Activated gamma-delta T cell treated with anti-CD3 and anti-CD28 coated beads, Interleukin-2, amount 50 U/mL, for 16 hours (primary cell): ENCODE measurements around the gene CACNA1D.
"Not testable (repeated sequence)": the region's sequence is repeated elsewhere in the genome, so short reads cannot be mapped to it uniquely, and the experiment has no call there.

Experiments
- DNase-seq: peaks from one replicate; pipeline ENCODE4 v3.0.0-alpha.2; 2020; ENCODE audit warnings: low read depth

The CACNA1D gene

DNA sequence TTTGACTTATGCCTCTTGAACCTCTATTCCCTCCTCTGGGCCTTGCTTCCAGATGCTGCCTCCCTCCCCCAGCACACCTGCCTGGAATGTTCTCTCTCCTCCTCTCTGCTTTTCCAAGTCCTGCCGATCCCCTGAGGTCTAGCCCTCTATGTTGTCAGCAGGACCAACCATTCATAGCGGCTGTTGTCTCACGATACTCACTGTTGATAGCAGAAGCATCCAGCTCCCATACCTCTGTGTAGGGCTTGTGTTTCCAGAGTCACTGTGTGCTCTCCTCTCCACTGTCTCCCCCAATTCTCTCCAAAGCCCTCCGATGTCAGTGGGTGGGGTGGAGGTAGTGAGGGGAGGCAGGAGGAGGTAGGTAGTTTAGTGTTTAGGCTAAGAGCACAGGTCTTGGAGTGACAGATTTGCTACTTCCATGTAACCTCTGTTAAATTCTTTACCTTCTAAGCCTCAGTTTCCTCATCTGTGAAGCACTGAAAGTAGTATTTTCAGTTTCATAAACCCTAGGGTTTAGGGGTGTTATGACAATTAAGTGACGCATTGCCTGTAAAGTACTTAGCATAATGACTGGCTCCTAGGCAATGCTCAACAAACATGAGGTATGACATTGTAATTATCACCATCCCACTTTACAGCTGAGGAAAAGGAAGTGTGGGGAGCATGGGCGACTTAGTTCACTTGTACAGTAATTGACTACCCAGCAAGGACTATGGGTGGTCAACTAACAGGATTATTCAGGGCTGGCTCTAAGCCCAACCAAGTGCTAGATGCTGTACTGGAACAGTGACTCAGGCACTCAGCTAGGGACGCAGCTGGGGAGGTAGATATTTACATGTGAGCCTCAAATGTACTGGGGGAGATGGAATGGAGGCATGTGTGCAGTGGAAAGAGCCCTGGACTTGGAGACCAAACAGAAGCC lies 122.8 kb downstream of the CACNA1D start:
- DNase-seq, result no peak

DNA sequence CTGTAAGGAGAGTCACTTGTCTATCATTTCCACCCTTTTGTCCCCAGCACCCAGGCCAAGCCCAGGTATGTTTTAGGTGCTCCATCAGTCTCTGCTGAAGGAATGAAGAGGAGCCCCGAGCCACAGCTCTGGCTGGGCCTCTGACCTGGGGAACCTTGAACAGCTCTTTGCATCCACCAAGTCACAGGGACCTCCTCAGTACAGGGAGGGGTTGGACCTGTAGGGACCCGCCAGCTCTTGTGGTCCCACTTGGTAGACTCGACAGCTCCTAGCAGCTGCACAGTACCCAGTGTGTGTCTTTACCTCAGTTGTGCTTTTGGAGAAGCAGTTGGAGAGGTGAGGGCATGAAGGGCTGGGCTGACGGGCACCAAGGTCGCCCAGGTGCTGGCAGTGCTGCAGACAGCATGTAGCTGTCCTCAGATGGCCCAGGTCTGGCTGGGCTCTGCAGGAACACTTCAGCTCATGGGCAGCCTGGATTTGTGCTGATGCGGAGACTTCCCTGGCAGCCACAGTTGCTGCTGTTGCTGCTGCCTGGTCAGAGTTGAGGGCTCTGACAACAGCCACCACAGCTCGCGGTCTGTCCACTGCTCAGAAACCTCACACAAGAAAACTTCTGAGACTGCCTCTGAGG lies 123.6 kb downstream of the CACNA1D start:
- DNase-seq, result no peak

DNA sequence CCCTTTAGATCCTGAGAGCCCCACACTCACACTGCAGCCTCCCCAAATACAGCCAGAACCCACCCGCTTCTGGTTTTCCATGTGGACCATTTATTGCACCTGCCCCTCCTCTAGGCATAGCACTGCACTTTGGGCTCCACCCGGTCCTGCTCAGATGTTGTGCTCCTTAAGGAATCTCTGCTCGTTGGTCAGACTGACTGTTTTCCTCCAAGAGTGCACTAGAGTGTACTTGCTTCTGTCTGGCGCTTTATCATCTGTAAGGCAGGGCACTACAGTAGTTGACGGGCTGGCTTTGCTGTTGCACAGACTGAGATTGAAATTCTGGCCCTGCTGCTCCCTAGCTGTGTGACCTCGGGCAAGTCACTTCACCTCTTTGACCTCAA lies 124.1 kb downstream of the CACNA1D start:
- DNase-seq, result no peak

- no peak for DNase-seq
Observed at GRCh38 chr3:53618936-53619335, 124.5 kb downstream of the CACNA1D start.

DNA sequence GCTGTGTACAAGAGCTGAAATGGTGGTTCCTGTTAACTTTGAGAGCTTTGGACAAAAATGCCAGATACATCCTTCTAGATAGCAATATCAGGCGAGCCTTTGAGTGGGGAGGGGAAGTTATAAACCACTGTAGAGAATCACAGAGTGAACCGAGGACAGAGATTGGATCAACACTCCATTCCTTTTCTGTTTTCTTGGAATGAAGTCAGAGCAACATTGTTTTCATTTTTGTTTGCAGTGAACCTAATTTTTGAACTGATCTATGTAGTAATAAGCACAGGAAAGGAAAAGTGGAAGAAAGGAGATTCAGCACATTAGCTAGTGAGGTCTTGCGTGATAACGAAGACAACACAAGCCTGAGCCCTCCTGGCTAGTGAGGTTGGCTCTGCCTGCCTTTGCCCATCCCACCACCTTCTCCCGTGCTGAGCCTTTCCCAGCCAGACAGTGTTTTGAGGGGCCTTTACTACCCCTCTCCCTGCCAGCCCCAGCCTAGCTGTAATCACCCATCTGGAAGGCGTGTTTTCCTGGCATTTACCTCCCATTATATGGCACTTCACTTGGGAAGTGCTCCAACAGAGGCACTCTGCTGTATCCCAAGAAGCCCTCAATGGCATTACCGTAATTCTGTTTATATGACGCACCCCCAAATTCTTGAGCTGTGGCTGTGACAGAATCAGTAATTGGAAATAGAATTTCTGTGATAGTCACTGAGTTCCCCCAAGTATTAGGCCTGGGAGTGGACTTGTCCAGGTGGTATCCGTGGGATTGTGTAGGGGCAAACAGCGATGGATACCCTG lies 129.8 kb downstream of the CACNA1D start:
- no peak for DNase-seq

- no peak for DNase-seq
Observed at GRCh38 chr3:53626876-53627275, 132.5 kb downstream of the CACNA1D start.

DNA sequence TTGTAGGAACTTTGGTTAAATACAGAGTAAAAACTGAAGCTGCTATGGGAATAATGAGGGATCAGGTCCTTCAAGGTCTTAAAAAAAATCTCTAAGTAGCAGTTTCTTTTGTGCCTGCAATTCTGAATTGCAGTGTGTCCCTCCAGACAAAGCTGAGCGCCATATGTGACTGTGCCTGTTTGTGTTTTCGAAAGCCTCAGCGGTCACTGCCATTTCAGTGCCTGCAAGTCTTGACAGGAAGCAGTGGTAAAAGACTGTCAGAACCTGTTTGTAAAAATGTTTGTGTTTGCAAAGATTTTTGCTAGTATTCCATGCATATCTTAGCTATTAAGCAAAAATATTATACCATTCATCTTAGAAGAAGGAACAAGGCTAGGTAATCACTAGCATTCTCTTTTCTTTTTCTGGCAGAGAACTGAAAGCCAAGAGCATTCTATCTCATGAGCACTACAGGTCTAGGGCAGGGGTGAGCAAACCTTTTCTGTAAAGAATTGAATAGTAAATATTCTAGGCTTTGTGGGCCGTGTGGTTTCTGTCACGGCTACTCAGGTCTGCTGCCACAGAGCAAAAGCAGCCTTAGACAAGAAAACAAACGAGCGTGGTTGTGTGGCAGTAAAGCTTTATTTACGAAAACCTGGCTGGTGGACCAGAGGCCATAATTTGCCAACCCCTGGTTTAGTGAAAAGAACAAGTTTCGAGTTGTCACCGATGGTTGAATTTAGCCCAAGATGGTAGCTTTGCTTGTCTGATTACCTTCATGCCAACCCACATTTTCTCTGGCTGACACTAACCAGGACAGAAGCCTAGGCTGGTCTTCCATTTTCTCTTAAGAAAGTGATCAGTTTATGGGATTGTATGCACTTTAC lies 134.4 kb downstream of the CACNA1D start:
- DNase-seq, result no peak

DNA sequence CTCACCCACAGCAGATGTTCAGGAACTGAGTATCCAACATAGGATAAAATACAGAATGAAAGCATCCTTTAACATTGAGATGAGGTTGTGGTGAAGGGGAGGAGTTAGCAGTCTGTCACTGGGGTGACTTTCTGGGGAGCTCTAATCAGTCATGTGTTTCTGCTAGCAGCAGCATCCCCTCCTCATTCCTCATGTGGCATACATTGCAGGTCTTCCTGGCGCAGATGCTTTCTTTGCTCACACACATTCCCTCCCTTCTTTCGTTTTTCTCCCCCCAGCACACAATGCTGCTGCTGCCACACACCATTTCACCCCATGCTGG lies 135.0 kb downstream of the CACNA1D start:
- no peak for DNase-seq

GRCh38 chr3:53630547-53630946 lies 136.1 kb downstream of the CACNA1D start:
- no peak for DNase-seq

DNA sequence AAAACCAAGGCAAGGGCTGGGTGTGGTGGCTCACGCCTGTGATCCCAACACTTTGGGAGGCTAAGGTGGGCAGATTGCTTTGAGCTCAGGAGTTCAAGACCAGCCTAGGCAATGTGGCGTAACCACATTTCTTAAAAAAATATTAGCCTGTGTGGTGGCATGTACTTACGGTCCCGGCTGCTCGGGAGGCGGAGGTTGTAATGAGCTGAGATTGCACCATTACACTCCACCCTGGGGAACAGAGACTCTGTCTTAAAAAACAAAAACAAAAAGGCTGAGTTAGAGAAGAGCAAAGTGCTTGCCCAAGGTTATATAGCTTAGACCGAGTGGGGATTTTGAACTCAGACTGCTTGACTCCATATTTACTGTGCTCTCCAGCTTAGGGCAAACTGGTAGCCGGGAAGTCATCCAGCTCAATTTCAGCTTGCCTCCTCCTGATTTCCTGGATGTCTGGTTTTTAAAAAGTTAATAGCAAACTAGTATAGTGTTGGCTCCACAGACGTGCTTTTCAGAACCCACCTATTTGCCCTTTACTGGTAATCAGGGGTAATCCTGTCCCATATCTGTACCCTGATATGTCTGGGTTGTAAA lies 138.9 kb downstream of the CACNA1D start:
- no peak for DNase-seq

GRCh38 chr3:53635041-53635440 lies 140.6 kb downstream of the CACNA1D start:
- no peak for DNase-seq

DNA sequence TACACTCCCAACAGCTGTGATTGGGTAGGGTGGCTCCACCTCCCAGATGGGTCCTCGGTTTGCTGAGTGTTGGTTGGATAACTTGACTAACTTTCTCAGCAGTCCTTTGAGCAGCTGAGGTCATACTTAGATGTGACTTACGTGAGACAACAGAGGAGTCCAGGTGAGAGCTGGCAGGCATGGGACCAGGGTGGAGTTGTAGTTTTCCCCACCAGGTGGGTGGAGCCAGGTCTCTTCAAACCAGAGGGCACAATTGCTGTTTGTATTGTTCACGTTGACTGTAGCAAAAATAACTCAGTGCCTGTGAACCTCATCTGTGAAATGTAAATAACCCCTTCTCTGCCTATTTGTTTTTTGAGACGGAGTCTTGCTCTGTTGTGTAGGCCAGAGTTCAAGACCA lies 144.4 kb downstream of the CACNA1D start:
- not testable (repeated sequence) for DNase-seq

- DNase-seq, result no peak
Observed at GRCh38 chr3:53641397-53641796, 147.0 kb downstream of the CACNA1D start.

- no peak for DNase-seq
Observed at GRCh38 chr3:53642211-53642610, 147.8 kb downstream of the CACNA1D start.

DNA sequence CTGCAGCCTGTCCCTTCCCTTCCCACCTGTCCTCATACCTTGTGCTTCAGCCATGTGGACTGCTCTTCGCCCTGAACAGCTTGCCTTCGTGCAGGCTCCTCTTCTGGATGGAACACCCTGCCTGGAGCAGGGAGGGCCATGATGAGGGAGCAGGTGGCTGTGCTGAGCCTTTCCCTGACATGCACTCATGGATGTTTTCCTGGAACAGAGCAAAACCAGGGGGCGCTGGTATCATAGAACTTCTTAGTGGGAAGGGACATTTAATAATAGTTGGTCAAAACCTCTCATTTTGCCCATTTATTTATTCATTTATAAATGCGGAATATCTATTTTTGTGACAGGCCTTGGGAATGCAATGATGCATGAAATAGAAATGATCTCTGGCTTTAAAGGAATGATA lies 149.3 kb downstream of the CACNA1D start:
- no peak for DNase-seq

DNA sequence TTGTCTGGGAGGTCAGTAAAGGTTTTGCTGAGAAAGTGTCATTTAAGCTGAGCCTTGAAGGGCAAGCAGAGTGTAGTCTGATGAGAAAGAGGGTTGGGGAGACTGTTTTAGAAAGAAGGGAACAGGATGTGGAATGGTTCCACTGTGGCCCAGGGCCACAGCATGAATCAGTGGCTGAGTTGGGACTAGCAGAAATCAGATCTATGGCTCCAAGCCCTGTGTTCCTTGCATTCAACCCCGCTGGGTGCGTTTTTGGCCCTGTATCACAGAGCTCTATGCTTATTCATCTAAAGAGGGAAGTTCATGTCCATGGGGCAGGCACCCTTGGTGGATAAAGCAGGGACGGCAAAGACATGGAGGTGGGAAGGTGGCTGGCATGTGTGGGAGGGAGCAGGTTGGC lies 151.3 kb downstream of the CACNA1D start:
- DNase-seq, result no peak

GRCh38 chr3:53646723-53647122 lies 152.3 kb downstream of the CACNA1D start:
- no peak for DNase-seq

DNA sequence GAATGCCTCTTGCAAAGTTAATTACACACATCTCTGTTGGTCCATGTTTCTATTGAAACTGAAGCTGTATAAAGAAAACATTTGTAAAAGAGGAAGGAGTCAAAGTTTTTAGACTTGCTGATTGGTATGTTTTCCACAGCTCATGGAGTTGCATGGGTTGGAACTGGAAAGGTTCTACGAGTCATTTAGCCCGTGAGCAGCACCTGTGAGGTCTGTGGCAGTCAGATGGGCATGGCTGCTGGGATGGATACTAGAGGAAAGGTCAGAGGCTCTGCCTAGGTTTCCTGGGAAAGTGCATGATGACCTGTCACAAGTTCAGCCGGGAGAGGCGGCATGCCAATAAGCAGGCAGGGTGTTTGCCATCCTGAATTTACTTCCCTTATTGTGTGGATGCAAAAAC lies 155.4 kb downstream of the CACNA1D start:
- no peak for DNase-seq

DNA sequence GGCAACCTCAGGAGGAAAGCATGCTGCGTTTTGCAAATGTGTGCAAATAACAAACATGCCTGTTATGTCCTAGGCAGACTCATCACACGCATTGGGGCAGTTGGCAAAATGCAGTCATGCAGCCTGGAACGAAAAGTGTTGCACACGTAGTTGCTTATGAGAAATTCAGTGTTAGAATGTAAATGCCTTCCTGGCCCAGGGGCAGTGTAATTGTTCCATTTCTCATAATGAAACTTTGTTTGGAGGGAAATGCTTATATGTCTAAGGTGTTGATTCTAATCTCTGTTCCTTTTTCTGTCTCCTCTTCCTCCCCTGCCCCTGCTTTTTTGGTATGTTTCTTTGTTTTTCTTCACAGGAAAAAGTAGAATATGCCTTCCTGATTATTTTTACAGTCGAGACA lies 156.0 kb downstream of the CACNA1D start:
- DNase-seq, result no peak

GRCh38 chr3:53650928-53651661 lies 156.7 kb downstream of the CACNA1D start:
- DNase-seq, result no peak

- DNase-seq, result no peak
Observed at GRCh38 chr3:53651927-53652326, 157.5 kb downstream of the CACNA1D start.
